ENCODE data around the gene ZNF883. TPM values are rescaled to one million over a fixed set of nuclear protein-coding genes. Genes with fewer than 3 reads are reported as not detected.
"Not testable (repeated sequence)": the region's sequence is repeated elsewhere in the genome, so short reads cannot be mapped to it uniquely, and the experiment has no call there.

The ZNF883 gene
- total RNA-seq (3.9 and 5.3 TPM in 2 replicates), polyA plus RNA-seq (10.7 and 13.5 TPM in 2 replicates)

DNA sequence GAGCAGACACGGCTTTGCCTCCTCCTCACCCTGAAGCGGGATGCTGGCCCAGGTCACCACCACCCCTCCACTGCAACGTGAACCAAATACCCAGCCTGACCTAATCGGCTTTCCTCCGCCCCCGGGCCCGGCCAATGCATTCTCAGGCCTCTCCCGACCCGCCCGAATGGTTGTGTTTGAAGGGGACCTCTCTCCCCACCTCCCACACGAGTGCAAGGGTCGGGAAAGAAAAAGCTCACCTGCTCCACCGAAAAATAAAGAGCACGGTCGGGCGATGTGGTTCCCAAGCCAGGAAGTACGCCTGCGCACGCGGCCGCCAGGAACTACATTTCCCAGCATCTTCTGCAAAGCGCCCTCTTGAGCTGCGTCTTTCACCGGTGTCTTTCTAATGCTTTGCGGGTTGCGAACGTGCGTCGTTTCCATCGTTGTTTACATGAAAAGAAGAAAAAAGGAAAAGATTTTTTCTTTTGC is at the start of gene ZNF883:
Gene ZNF883 (minus strand): TSS at position 282 of the 471 bp plus-strand sequence.
- Histone ChIP-seq H3K27ac (no peak within 1 kb of the TSS), H3K4me3 (peak within 1 kb of the TSS; percentile 42), H3K4me1 (ENCODE audit: low read depth) (no peaks in the 10 kb centered on the region), H3K9me3 (ENCODE audit: low read depth) (no peaks in the 10 kb centered on the region), H3K36me3 (no peaks in the 10 kb centered on the region), H3K27me3 (no peaks in the 10 kb centered on the region)
- DNase-seq (ENCODE audit: low read depth in 1 of 2, low spot score in 1 of 2), result peak; percentile 76 to 86
- TF ChIP-seq, protein P1, sequence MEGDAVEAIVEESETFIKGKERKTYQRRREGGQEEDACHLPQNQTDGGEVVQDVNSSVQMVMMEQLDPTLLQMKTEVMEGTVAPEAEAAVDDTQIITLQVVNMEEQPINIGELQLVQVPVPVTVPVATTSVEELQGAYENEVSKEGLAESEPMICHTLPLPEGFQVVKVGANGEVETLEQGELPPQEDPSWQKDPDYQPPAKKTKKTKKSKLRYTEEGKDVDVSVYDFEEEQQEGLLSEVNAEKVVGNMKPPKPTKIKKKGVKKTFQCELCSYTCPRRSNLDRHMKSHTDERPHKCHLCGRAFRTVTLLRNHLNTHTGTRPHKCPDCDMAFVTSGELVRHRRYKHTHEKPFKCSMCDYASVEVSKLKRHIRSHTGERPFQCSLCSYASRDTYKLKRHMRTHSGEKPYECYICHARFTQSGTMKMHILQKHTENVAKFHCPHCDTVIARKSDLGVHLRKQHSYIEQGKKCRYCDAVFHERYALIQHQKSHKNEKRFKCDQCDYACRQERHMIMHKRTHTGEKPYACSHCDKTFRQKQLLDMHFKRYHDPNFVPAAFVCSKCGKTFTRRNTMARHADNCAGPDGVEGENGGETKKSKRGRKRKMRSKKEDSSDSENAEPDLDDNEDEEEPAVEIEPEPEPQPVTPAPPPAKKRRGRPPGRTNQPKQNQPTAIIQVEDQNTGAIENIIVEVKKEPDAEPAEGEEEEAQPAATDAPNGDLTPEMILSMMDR (IDR thresholded peaks at IDR 0.05; ENCODE audit: low read depth, low read length), result peak; percentile 33

GRCh38 chr9:113061072-113061850 is 49.3 kb upstream of the ZNF883 start:
- H3K4me1 ChIP-seq (ENCODE audit: low read depth); H3K27ac ChIP-seq; H3K4me3 ChIP-seq; H3K9me3 ChIP-seq (ENCODE audit: low read depth); H3K36me3 ChIP-seq: not testable (repeated sequence)
- peak in 1 of 2 donors; percentile 4 for DNase-seq (ENCODE audit: low read depth in 1 of 2, low spot score in 1 of 2)
- H3K27me3 ChIP-seq, result peaks cover 51% of the 10 kb centered on the region

GRCh38 chr9:113059581-113060284 is 47.7 kb upstream of the ZNF883 start:
- not testable (repeated sequence) for H3K36me3 ChIP-seq; H3K4me1 ChIP-seq (ENCODE audit: low read depth); H3K27ac ChIP-seq; H3K4me3 ChIP-seq; H3K9me3 ChIP-seq (ENCODE audit: low read depth)
- H3K27me3 ChIP-seq, result peaks cover 51% of the 10 kb centered on the region
- DNase-seq (ENCODE audit: low read depth in 1 of 2, low spot score in 1 of 2), result peak in 1 of 2 donors; percentile 15

DNA sequence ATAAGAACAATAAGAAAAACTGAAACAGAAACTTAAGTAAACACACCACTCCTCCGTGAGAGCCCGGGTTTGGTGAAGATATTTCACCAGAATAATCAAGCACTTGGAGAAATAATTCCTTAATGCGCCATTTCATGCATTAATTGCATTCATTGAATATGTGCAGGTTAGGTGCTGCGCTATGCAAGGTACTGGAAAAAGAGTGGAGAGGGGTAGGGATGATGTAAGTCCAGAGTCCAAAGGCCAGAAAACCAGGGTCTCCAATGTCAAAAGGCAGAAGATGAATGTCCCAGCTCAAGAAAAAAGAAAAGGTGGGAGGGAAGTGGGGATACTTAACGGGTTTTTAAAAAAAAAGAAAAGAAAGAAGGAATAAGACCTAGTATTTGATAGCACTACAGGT is 45.2 kb upstream of the ZNF883 start:
- peak in 1 of 2 donors; percentile 0 for DNase-seq (ENCODE audit: low read depth in 1 of 2, low spot score in 1 of 2)
- no peaks in the 10 kb centered on the region for H3K36me3 ChIP-seq
- H3K27ac ChIP-seq, result no peak overlapping the region
- TF ChIP-seq, protein P1 (IDR thresholded peaks at IDR 0.05; ENCODE audit: low read depth, low read length), result no peak
- H3K4me1 ChIP-seq (ENCODE audit: low read depth), result no peaks in the 10 kb centered on the region
- peaks cover 2% of the 10 kb centered on the region for H3K9me3 ChIP-seq (ENCODE audit: low read depth)
- peak overlapping the region; percentile 83 for H3K4me3 ChIP-seq
- H3K27me3 ChIP-seq, result peaks cover 42% of the 10 kb centered on the region

DNA sequence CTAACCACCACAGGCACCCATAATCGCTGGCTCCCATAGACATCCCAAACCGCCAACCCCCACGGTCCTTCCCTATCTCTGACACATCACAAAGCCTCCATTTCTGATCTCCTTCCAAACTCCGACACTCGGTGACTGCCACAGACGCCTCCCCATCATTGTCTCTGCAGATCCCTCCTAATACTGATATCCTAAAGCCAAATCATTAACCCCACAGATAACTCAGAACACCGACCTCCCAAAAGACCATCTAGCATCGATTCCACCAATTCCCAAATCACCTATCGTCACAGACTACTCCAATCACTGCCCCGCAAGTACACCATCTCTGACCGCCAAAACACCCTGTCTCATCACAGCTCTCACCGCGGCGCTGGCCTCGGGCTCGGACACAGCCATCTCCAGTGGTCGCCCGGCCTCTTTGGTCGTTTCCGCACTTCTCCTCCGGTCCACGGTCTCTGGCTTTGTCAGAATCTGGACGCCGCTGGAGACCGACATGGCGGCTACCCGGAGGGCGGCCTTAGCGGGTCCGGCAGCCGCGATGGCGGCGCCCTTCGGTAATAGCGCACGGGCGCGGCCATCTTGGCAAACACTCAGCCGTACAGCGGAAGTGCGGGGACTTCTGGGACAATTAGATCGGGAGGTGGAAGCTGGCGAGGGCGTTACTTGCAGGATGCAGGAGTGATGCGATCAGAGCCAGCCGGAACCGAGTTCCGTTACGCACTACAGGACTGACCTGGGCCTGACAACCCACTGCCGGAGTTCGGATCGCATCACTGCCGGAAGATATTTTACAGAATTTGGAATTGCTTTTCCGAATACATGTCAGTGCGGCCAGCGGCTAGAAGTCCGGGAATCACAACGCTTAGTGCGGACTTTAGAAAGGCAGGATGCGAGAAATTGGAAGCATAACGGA is 44.5 kb upstream of the ZNF883 start, which contains the start of gene ZFP37:
Gene ZFP37 (minus strand): TSS at position 534 of the 916 bp plus-strand sequence. CDS start 36 bp downstream, at position 498.
- DNase-seq (ENCODE audit: low read depth in 1 of 2, low spot score in 1 of 2), result peak; percentile 93 to 97
- peaks cover 2% of the 10 kb centered on the region for H3K9me3 ChIP-seq (ENCODE audit: low read depth)

More for the DNA sequence above, 44.5 kb upstream of the ZNF883 start, which contains the start of gene ZFP37:
- Histone ChIP-seq H3K36me3 (no peaks in the 10 kb centered on the region), H3K27ac (peak within 1 kb of the TSS; percentile 50), H3K4me1 (ENCODE audit: low read depth) (no peaks in the 10 kb centered on the region), H3K4me3 (peak within 1 kb of the TSS; percentile 83), H3K27me3 (peaks cover 36% of the 10 kb centered on the region)
- TF ChIP-seq, protein P1 (IDR thresholded peaks at IDR 0.05; ENCODE audit: low read depth, low read length), result no peak

Data from cardiac muscle cell (in vitro differentiated cells and primary cell).